GM20000 (cell line): ENCODE data around the gene WWP2.

Source experiments
- DNase-seq: peaks from one replicate; pipeline ENCODE4 v3.0.0; 2012; ENCODE audit warnings: low spot score
- TF ChIP-seq, protein P1 (sequence below): IDR thresholded peaks from 2 replicates; pipeline ENCODE4 v1.5.1; 2012; ENCODE audit warnings: mild to moderate bottlenecking, control low read depth; ENCODE audit errors: extremely low read depth, missing control alignments

The WWP2 gene

DNA sequence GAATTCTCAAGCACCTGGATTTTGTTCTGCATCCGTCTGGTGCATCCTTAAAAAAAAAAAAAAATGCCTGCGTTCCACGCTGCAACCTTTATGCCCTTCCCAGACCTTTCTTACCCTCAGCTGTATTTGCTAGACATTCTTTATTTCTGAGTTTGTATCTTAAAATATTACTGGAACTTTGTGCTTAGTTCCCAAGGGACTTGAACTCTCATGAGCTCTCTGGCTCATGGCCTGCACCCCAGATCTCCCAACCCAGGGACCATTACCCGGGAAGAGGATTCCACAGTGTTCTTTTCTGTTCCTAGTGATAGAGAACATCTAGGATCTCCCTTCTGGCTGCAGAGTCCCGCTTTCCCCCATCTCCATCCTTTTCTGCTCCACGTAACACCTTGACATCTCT, 160.1 kb downstream of the WWP2 start:
- DNase-seq, result no peak
- TF ChIP-seq, protein P1, sequence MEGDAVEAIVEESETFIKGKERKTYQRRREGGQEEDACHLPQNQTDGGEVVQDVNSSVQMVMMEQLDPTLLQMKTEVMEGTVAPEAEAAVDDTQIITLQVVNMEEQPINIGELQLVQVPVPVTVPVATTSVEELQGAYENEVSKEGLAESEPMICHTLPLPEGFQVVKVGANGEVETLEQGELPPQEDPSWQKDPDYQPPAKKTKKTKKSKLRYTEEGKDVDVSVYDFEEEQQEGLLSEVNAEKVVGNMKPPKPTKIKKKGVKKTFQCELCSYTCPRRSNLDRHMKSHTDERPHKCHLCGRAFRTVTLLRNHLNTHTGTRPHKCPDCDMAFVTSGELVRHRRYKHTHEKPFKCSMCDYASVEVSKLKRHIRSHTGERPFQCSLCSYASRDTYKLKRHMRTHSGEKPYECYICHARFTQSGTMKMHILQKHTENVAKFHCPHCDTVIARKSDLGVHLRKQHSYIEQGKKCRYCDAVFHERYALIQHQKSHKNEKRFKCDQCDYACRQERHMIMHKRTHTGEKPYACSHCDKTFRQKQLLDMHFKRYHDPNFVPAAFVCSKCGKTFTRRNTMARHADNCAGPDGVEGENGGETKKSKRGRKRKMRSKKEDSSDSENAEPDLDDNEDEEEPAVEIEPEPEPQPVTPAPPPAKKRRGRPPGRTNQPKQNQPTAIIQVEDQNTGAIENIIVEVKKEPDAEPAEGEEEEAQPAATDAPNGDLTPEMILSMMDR, result no peak

DNA sequence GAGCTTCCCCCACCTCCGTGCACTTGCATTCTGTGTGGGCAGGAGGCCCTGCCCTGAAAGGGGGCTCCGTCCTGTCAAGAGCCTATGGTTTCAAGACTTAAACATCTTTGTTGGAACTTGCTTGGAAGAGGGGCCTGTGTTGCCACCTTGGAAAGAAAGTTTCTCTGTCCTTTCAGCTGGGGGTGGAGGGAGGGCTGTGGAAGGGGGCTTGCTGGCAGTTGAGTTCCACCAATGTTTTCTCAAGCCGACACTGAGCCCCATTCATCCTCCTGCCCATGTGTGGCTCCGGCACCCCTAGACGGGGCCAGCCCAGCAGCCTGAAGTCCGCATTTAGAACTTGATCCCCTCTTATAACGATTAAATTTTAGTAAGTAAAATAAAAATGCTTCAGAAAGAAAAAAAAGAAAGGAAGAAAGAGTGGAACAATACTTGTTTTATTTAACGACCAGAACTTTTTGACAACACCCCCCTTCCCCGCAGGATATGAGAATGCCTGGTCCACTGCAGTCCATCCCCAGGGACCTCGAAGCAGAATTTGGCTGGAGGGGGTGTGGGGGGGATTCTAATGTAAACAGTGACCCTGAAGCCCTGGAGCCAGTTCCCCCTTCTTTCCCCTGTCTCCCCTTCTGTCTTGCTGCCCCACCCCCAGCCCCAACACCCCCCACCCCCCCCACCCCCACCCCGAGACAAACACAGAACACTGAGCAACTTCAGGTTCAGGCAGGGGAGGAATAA, 162.1 kb downstream of the WWP2 start:
- DNase-seq, result no peak

DNA sequence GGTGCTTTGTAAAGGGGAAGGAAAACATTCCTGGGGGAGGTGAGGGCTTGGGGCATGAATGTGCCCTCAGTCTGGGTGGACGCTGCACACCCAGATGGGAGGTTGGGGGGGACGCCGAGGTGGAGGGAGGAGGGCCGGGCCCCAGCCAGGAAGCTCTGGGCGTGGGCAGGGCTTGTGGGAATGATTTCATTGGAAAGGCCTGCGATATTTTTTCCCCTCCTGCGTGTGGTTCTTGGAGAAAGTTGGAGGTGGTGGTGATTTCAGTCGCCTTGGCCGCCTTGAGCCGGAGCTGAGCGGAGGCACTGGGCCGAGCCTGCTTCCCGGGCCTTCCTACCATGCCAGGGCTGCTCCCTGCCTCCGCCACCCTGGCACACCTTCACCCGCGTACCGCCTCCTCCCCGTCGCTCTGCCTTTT, 162.7 kb downstream of the WWP2 start:
- TF ChIP-seq, protein P1, result no peak
- DNase-seq, result no peak

More for the DNA sequence above, 162.1 kb downstream of the WWP2 start:
- TF ChIP-seq, protein P1, result no peak

DNA sequence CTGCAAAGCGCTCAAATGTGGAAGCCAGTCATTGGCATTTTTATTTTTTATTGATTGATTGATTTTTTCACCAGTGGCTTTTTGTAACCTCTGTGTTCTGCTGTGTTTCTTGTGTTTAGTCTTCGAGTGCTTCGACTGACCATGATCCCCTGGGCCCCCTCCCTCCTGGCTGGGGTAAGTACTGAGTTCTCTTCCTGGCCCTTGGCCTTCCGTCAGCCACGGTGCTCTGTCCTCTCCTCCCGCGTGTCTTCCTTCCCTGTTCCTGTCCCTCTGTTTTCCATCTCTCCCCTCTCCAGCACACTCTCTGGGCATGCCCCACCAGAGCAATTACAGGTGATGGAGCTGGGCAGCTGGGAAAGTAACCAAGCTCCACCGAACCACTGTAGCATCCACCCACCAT, 163.2 kb downstream of the WWP2 start:
- TF ChIP-seq, protein P1, result no peak
- no peak for DNase-seq

DNA sequence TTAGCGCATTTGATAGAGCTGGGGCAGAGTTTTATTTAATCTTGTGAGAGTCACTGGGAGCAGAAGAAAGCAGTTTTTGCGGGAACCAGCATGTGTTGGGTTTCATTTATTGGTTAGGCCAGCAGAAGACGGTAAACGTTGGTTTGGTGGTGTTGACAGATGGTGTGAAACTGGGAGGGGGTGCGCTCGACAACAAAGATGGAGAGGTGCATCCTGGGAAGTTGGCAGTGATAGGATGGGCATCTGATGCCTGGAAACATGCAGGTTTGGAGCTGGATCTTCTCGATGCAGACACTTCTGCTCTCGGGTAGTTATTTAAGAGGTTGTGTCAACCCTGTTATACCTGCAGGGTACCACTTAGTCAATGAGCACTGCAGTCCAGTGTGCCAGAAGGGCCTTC, 164.1 kb downstream of the WWP2 start:
- TF ChIP-seq, protein P1, result no peak
- no peak for DNase-seq

DNA sequence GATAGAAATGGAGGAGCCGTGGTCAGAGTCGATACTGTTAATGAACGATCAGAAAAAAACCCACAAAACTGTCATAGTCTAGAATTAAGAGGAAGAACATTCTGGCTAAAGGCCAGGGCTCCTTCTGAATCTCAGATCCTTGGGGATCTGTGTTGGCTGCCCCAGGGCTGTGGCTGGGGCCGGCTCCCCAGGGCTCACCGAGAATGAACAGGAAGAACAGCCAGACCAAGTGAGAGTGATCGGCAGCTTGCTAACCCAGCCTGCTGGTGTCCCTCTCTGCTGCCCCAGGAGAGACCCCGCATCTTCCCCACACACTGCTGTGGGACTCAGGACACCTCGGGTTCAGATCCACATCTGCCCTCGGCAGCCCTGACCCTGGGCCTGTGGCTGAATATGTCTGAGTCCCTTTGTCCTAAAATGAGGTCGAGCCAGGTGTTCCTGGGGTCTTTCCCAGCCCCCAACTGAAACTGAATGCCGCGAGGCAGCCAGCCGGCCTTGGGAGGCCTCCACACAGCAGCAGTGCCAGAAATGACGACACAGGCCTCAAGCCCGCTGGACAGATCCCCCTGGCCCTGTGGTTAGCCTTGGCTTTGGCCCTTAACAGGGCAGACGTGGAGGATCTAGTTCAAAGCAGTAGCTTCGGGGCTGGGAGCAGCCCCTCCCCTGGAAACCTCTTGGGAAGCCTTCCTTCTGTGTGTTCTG, 165.1 kb downstream of the WWP2 start:
- TF ChIP-seq, protein P1, result no peak

DNA sequence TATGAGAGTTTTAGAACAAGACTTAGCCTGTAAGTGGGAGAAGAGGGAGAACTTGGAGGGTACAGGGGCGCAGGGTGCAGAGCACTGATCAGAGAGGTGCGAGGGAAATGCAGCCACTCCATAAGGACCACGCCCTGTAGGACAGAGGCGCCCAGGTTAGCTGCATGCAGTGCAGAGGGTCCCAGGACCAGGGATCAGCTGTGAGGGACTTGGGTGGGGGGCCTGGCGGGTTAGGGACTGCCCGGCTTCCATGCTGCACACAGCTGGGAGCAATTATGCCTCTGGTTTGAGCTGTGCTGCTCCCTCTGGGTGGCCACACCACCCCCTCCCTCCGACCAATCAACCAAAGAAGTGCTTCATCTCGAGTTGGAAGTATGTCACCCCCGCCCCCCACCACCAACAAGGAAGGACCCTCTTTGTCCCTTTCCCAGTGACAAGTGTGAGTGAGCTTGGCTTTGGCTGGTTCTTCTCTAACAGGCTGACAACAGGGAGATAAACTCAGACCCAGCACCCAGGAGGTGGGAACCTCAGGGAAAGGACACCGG, 166.8 kb downstream of the WWP2 start:
- no peak for DNase-seq
- TF ChIP-seq, protein P1, result no peak

More for the DNA sequence above, 165.1 kb downstream of the WWP2 start:
- no peak for DNase-seq
